ENCODE measurements around the gene HIVEP3.

The HIVEP3 gene

DNA sequence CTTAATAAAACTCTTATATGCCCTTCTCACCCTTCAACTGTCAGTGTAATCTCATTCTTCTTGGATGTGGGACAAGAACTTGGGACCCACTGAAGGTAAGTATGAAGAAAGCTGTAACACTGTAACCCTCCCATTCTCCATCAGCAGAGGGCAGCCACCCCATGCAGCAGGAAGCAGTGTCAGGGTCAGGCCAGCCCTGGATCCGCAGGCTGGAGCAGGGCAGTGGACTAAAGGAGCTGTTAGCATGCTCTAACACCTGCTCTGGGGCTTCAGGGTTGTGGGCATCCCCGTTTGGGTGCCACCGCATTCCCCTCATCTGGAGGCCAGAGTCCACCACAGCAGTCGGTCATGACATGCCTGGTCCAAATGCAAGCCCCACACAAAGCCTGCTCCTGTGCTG is 156.5 kb downstream of the HIVEP3 start:
- no peak for DNase-seq (ENCODE audit: low read depth in 2 of 2)

DNA sequence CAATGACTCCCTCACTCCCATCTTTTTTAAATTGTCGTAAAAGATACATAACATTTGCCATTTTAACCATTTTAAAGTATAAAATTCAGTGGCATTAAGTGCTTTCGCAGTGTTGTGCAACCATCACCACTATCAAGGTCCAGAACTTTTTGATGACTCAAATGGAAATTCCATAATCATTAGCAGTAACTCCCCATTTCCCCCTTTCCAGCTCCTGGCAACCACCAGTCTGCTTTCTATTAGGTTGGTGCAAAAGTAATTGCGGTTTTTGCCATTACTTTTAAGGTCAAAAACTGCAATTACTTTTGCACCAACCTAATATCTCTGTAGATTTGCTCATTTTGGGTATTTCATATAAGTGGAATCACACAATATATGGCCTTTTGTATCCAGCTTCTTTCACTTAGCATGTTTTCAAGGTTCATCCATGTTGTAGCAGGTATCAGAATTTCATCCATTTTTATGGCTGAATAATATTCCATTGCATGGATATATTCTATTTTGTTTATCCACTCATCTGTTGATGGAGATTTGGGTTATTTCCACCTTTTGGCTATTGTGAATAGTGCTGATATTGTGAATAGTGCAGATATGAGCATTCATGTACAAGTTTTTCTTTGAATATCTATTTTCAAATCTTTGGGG is 159.7 kb downstream of the HIVEP3 start:
- DNase-seq (ENCODE audit: low read depth in 2 of 2), result peak; percentile 88 to 89

DNA sequence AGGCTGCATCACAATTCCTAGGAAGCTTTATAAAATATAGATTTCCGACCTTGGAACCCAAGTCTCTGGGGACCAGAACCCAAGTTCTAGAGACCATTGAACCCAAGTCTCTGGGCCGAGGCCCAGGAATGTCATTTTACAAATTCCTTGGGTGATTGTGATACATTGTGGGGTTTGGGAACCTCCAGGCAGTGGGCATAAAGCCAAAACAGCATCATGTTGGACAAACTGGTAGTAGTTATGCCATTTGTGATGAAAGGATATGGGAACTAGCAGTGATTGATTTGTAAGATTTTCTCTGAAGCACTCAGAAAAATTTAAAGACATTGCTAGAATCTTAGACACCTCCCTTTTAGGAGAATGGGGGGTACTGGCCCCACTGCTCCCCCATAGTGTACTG is 160.2 kb downstream of the HIVEP3 start:
- peak; percentile 58 to 65 for DNase-seq (ENCODE audit: low read depth in 2 of 2)

DNA sequence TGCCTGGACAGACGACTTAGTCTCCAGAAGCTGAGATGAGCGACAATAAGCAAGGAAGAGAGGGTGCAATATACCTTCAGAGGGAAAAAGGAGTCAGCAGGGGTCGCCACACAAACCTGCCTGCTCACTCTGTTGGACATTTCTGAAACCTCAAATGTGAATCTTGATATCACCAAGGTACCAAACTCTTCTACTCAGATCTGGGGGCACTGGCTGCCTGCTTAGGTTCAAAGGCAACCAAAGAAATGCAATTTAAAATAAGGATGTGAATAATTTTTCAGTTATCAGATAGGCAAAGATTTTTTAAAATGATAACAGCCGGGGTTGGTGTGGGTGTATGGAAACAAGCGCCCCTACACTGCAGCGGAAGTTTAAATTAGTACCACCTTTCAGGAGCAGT is 164.2 kb downstream of the HIVEP3 start:
- no peak for DNase-seq (ENCODE audit: low read depth in 2 of 2)

DNA sequence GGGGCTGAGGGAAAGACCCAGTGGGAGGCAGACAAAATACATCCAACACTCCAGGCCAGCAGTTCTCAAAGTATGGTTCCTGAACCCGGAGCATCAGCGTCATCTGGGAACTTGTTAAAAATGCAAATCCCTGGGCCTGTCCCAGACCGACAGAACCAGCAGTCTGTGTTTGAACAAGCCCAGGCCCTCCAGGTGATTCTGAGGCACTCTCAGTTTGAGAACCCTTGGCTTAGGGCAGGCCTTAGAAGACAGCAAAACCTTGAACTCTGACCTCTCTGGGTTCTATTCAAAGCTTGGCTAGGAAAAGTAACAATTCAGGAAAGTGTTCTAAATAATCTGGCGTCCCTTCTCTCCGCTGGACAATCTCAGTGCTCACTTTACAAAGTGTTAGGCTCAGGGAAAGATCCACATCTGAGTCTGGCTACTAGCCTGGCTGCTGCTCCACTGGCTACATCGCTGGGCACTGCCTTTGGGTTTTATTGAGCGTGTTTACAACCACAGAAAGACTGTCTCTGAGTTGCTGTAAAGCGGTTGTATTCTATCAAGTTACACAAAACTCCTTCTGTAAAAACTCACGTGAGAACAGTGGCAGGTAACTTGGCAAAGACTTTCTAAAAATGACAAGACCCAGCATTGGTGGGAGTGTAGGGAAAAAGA is 166.1 kb downstream of the HIVEP3 start:
- no peak for DNase-seq (ENCODE audit: low read depth in 2 of 2)

DNA sequence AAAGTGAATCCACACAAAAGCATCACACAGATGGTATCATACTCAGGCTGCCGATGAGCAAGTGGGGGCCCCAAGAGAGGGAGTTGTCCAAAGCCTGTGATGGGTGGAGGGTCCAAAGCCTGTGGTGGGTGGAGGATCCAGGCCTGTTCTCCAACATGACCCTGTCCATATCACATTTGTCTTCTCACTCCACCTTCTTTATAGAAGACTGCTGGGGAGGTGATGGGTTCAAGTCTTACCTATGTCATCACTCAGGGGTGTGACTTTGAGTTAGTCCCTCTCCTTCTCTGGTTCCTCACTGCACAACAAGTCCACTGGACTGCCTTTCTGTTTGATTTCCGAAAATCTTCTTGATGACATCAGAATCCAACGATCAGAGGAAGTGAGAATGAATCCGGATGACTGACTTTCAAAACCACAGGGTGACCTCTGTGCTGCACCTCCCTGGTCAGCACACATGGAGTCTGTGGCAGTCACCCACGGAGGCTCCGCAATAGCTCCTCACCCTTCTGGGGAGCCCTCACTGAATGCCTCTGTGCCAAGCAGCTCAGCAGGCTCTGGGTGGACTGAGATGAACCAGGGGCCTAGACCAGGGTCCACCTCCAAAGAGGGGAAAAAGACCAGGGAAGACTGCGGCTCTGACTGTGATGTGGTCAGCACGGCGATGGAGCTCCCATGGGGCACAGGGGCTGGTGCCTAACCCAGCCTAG is 166.8 kb downstream of the HIVEP3 start:
- no peak for DNase-seq (ENCODE audit: low read depth in 2 of 2)

DNA sequence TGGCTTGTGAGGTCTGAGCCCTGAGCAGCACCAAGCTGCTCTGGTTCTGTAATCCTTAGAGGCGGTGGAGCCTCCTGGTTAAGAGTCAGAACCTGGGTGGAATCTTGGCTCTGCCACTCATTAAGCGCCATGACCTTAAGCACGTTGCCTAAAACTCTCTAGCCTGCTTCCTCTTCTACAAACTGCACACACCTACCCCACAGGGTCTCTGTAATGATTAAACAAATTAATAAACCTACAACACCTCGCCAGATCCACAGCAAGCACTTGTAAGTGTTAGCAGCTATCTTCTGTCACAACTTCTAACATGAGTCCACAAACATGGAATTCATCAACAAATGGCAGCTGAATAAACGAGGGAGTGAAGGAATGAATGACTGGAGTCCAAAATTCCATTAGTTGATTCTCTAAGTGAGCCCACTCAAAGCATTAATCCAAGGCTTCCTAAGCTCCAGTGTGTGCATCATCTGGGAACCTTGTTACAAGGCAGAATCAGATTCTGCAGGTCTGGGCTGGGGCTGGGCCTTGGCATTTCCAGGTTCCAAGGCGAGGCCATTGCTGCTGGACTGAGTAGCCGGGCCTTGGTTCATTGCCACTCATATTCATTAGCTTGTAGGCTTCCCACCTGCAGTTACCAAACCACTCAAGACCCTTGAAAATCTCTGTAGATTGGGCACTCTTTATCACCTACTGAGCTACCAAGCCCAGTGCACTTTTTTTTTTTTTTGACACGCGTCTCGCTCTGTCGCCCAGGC is 168.6 kb downstream of the HIVEP3 start:
- no peak for DNase-seq (ENCODE audit: low read depth in 2 of 2)

DNA sequence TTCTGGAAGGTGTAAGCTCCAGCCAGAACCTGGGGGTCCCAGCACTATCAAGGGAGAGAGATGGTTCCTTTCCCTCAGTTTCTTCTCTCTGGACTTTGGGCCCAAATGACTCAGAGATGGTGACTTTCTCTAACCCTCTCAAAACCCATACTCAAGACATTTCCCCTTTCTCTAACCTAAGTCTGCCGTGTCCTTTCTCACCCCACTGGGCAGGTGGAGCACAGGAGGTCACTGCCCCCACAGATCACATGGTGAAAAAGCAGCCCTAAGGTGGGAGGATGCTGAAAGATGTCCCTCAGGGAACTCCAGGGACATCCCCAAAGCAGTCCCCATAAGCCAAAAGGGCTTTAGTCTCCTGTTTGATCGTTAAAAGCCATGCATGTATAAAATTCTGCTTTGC is 173.7 kb downstream of the HIVEP3 start:
- DNase-seq (ENCODE audit: low read depth in 2 of 2), result no peak

DNA sequence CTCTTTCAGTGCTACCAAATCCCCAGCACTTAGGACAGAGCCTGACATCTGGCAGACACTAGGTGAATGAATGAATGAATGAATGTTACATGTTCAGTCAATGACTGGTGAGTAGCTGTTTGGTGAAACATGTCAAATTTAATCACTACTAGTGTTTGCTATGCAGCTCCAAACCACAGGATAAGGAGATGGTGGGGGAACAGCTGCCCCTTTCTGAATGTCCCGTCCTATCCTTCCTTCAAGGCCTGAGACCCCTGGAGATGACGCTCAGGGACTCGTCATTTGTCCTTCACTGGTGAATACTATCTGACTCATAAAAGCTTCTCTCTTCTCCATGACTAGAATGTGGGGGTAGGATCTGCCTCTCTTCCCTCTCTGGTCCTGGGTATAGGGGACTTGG is 175.4 kb downstream of the HIVEP3 start:
- no peak for DNase-seq (ENCODE audit: low read depth in 2 of 2)

DNA sequence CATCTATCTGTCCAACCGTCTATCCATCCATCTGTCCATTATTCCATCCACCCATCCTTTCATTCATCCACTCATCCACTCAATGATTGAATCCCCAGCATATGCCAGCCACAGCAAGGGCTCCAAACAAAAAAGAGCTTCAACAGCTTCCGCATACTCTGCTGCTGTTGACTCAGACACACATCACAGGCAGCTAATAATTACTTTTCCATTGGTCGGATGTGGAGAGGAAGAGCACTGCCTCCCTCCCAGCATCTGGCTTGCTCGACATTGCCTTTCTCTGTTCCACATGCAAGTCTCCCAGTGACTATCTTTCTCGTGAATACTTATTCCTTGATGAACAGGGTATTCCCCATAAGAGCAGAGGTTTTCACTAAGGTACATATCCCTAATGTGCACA is 176.5 kb downstream of the HIVEP3 start:
- DNase-seq (ENCODE audit: low read depth in 2 of 2), result peak; percentile 80

DNA sequence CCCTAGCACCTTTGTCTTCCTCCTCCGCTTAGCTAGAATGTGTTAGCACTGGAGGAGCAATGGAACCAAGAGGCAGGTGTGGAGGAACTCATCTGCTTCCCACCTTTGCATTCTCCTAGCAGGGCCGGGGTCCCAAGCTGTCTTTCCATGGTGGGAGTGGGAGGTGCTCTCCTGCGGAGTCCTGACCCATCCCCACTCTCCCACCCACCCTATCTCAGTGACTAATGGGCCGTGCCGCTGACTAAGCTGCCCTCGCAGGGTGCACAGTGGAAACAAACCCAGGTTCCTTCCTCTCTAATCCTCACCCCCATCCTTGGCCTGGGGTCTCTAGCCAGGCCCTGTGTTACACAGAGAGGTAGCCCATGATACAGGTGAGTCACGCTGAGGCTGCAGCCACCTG is 177.5 kb downstream of the HIVEP3 start:
- DNase-seq (ENCODE audit: low read depth in 2 of 2), result no peak

DNA sequence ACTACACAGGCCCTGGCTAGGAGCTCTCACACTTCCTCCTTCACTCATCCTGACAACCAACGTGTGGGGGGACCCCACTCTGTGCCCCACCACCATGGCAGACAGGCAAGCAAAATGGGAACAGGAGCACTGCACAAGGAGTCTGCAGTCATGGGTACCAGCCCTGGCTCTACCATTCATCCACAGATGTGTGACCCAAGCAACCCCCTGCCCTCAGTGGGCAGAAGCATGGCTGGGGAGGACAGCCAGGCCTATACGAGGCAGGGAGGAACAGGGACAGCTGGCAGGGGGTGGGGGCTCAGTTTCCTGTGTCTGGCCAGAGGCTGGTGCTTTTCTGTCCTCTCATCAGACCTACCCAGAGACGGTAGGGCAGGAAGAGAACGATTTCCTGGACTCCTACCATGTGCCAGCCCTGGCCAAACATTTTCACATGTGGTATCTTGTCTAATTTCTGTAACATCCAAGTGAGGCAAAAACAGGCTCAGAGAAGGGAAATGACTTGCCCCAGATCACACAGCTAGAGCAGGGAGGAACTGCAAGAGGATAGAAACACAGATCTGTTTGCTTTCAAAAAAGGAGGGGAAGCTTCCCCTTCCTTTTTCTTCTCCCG is 178.0 kb downstream of the HIVEP3 start:
- no peak for DNase-seq (ENCODE audit: low read depth in 2 of 2)

DNA sequence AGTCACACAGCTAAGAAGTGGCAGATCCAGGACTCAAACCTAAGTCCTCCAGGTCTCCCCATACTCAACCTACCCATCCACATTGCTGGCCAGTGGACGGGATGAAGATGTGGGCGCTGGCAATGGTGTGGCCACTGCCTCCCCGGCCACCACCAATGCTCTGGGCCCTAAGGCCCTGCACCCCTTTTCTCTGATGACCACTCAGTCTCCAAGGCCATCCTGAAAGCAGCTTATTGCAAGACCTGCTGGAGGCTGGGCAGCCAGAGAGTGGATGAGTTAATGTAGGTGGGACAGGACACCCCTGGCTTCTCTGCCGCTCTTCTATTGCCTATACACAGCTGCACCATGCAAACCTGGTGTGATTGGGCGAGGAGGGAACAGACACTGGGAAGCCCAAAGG is 178.7 kb downstream of the HIVEP3 start:
- DNase-seq (ENCODE audit: low read depth in 2 of 2), result no peak

DNA sequence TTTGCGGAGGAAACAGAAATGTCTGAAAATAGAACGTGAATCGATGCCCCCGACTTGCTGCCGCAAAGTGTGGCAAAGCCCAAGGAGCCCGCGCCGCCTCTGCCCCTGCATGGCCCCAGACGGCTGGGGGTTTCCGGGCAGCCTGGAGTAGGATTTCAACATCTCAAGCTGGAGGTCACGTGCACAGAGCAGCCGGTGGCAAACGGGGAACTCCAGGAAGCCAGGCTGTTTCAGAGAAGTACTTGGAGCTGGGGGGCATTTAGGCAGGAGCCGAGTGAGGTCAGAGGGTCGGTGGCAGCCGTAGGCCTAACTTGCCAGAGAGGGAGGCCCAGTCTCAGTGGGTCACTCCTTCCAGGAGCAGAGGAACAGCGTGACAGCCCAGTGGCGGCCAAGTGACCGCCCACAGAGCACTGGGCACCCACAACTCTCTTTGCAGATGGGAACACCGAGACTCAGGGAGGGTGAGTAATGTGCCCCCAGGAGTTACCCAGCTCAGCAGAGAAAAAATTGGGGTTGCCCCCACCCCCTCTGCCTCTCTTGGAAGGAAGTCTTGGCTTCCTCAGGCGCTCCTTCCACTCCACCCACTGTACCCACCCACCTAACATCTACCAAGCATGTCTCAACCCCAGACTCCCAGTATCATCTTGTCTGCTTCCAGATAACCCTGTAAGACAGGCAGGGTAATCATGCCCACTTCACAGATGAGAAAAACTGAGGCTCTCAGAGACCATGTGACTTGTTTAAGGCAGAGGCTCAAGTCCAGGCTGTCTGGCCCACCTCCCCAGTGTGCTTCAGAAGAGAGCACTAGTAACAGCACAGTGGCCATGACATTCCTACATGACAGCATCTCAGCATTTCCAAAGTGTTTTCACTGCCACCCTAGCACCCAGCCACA is 179.4 kb downstream of the HIVEP3 start:
- peak; percentile 48 to 51 for DNase-seq (ENCODE audit: low read depth in 2 of 2)

DNA sequence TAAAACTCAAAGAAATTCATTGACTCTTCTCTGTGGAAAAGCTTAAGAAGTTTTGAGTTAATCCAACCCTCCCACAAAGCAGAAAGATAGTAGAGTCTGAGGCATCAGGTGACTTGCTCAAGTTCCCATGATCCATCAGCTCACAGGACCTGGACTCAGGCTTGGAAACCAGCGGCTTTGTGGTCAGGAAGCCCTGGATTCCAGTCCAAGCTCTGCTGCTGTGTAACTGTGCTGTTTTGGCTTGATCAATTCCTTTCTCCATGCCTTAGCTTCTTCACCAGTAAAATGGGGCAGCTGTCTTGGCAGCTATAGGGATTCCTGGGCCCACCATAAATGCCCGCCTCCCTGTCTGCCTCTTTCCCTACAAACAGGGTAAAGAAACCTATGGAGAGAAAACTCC is 180.2 kb downstream of the HIVEP3 start:
- no peak for DNase-seq (ENCODE audit: low read depth in 2 of 2)

DNA sequence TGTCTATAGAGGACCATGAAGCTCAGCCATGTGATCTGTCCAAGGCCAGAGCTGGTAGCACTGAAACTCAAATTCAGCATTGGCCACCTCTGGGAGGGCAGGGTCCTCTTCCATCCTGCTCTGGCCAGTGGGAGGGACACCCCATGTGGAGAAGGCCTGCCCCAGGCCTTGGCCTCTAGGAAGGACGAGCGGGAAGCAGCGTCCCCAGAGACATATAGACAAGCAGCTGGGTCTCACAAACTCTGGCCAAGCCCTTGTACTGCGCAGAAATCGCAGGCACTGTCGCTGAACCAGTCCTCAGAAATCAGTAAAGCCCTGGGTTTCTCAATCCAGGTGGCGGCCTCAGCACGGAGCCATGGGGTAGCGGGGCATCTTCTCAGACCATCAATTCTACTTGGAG is 180.7 kb downstream of the HIVEP3 start:
- DNase-seq (ENCODE audit: low read depth in 2 of 2), result no peak

DNA sequence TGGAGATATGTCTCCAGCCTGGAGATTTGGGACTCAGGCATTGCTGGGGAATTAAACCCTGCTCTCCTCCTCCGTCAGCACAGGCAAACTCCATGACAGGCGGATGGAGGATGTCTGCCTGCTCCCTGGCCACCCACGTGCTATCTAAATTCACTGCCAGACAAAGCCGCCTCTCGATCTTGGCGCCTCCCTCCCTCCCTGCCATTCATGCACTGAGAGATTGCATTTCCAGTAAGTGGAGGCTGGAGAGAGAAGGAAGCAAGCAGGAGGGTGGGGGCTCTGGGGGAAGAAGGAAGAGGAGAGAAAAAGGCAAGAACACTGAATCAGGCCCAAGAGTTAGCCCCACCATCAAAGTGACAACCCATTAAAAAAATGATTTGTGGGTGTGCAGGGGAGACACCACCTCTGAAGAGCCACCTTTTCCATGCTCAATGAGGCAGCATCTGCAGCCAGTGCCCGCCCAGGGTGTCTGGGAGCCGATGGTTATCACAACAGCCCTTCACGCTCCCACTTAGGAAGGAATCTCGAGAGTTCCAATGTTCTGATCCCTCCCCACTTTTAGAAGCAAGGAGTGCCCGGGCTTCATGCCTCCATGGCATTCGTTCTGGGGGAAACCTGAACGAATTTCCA is 183.0 kb downstream of the HIVEP3 start:
- DNase-seq (ENCODE audit: low read depth in 2 of 2), result no peak

DNA sequence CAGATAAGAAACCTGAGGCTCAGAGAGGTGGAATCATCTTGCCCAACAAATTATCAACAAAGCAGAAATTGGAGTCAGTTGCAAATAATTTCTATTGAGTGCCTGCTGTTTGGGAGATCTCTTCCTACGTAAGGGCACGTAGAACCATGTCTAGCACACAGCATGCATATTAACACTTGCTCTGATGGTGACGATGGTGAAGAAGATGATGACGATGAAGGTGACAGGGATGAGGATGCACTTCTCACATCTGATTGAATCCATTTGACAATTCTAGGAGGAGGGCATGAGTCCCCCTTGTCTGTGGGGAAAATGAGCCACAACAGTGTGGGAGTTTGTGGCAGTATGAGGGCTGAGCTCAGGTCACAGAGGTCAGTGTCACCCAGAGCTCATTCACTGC is 183.6 kb downstream of the HIVEP3 start:
- DNase-seq (ENCODE audit: low read depth in 2 of 2), result no peak

DNA sequence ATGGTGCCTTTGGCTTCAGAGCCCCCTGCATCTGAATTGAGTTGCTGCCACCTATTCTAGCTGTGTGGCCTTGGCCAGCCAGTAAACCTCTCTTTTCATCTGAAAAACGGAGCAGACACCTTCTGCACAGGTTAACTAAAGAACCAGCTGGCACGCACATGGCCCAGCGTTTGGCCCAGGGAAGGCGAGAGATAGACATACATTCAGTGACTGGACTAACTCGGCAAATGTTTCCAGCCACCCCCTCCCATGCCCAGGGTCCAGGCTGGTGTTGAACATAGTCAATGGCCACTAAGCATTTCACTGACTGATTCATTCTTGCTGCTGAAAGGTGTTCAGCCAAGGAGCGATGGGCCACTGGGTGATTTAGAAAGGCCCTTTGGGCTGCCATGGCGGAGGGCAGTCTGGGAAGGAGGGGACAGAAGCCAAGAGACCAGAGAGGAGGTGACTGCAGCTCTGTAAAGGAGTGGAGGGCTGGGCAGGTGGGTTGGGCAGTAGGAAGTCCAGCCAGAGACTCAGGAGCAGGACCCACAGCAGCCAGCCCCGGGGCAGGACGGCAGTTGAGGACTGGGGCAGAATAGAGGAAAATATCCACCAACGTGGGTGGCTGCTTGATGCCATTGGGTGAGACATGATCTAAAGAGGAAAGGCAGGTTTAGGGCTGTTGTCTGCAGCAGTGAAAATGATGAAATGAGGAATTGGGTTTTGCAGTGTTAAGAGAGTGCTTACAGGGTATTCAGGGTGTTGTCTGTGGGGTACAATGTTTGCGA is 184.3 kb downstream of the HIVEP3 start:
- DNase-seq (ENCODE audit: low read depth in 2 of 2), result no peak

DNA sequence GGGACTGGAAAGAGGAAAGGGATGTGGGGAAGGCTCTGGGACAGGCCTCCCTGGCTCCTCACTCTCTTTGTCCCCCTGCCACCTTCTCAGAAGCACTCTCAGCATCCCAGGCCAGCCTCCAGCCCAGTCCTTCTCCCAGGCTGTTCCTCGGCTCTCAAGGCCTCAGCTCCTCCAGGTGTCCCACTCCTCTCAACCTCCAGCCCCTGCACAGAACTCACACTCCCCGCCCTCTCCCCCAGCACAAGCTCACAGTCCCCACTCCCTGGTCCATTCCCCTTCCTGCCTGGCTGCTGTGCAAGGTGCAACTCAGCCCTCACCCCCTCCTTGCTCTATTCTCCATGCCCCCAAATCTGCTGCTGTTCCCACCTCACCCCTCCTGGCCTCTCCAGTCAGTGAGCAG is 185.0 kb downstream of the HIVEP3 start:
- no peak for DNase-seq (ENCODE audit: low read depth in 2 of 2)

Data from fibroblast of skin of left quadriceps (primary cell).